T-helper 17 cell (primary cell): ENCODE data around the gene KRTAP10-2. TPM values are rescaled to one million over a fixed set of nuclear protein-coding genes. Genes with fewer than 3 reads are reported as not detected.

Source experiments
- ATAC-seq: fragments of 150-1000 bp; cut with Tn5 transposase; 2 replicates; pipeline ENCODE4 v1.10.0; 2021; ENCODE audit warnings: mild to moderate bottlenecking, moderate library complexity
- DNase-seq, 3 donors: peaks; one replicate each; pipeline versions ENCODE4 v3.0.0 to v3.0.0-alpha.2; 2020 to 2021
- H3K9me3 ChIP-seq: one replicate; pipeline ENCODE4 v1.7.0; 2013; ENCODE audit warnings: low read length, mild to moderate bottlenecking; ENCODE audit not compliant: control insufficient read depth, poor library complexity, severe bottlenecking
- H3K27ac Mint-ChIP-seq: one replicate; pipeline ENCODE4 v1.8.0; 2022; ENCODE audit warnings: mild to moderate bottlenecking, moderate library complexity, mixed read lengths
- H3K27me3 Mint-ChIP-seq: one replicate; pipeline ENCODE4 v1.8.0; 2022; ENCODE audit warnings: mixed read lengths
- H3K36me3 Mint-ChIP-seq: one replicate; pipeline ENCODE4 v1.8.0; 2022; ENCODE audit warnings: low read depth, mixed read lengths
- H3K4me1 Mint-ChIP-seq: one replicate; pipeline ENCODE4 v1.8.0; 2022; ENCODE audit warnings: mild to moderate bottlenecking, mixed read lengths
- H3K4me3 Mint-ChIP-seq: one replicate; pipeline ENCODE4 v1.8.0; 2022; ENCODE audit warnings: mild to moderate bottlenecking, moderate library complexity, mixed read lengths
- total RNA-seq, 4 donors: library from RNA in 2 of 4; stranded (reverse) in 2 of 4; gene quantifications; one replicate each; pipeline ENCODE4 v1.2.3 and lab custom pipeline; 2022 to 2026

KRTAP10-2 gene
- total RNA-seq, 2 donors from 2014 or later = not detected

DNA sequence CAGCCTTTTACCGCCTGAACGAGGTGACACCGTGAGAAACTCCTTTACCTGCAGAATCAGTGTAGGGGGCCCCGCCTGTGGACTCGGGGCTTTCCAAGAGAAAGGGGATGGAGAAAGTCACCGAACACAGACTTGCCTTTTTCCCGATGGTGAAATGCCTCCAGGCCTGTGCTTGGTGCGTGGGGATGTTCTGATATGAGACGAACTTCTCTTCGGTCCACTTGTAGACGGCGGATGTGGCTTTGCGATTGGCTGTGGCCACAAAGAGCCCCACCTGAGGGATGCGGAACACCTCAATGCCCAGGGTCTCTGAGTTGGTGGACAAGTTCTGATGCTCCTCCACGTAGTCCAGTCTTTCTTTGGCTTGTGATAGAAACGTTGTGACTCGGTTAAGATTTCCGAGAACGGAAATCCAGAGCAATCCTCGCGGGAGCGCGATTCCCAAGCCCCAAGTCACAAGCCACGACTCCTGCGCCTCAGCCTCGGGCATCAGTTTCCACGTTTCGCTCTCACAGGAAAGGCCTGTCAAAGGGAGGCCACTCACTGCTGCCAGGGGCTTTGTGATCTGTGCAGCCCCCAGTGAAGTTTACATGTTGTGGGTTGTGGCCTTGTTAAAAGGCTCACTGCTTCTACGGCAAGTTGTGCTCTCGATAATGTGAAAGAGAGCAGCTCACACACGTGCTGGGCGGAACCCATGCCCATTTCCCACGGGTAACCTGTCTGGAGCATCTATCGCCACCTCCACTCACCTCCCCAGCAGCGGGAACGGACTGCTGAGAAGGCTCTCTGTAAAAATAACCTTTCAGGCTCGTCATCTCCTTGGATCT is 23.9 kb downstream of the KRTAP10-2 start:
- peaks cover 7% of the 10 kb centered on the region for H3K27me3 Mint-ChIP-seq
- ATAC-seq = no peak
- peaks cover 3% of the 10 kb centered on the region for H3K36me3 Mint-ChIP-seq
- H3K27ac Mint-ChIP-seq = no peak overlapping the region
- no peaks in the 10 kb centered on the region for H3K9me3 ChIP-seq
- peaks cover 8% of the 10 kb centered on the region for H3K4me1 Mint-ChIP-seq
- peak in 1 of 3 donors; percentile 4 for DNase-seq
- no peak overlapping the region for H3K4me3 Mint-ChIP-seq

- peaks cover 8% of the 10 kb centered on the region for H3K4me1 Mint-ChIP-seq
- H3K36me3 Mint-ChIP-seq = peaks cover 3% of the 10 kb centered on the region
- no peak for ATAC-seq
- H3K27me3 Mint-ChIP-seq = no peaks in the 10 kb centered on the region
- no peaks in the 10 kb centered on the region for H3K9me3 ChIP-seq
- peak in 1 of 3 donors; percentile 0 for DNase-seq
- H3K4me3 Mint-ChIP-seq = no peak overlapping the region
- no peak overlapping the region for H3K27ac Mint-ChIP-seq
Measured at GRCh38 chr21:44526096-44526997, 25.0 kb downstream of the KRTAP10-2 start.

- ATAC-seq (no peak), DNase-seq (no peak)
- H3K36me3 Mint-ChIP-seq = peaks cover 3% of the 10 kb centered on the region
Measured at GRCh38 chr21:44525391-44526095, 25.8 kb downstream of the KRTAP10-2 start.

GRCh38 chr21:44524414-44525371 is 26.6 kb downstream of the KRTAP10-2 start:
- peaks cover 3% of the 10 kb centered on the region for H3K4me1 Mint-ChIP-seq
- no peak overlapping the region for H3K4me3 Mint-ChIP-seq
- H3K9me3 ChIP-seq = no peaks in the 10 kb centered on the region
- ATAC-seq = no peak
- H3K27me3 Mint-ChIP-seq = peaks cover 4% of the 10 kb centered on the region
- no peak overlapping the region for H3K27ac Mint-ChIP-seq
- DNase-seq = no peak
- H3K36me3 Mint-ChIP-seq = no peaks in the 10 kb centered on the region

More at GRCh38 chr21:44525391-44526095, 25.8 kb downstream of the KRTAP10-2 start:
- Mint-ChIP-seq H3K4me1 (peaks cover 8% of the 10 kb centered on the region), H3K27me3 (peaks cover 1% of the 10 kb centered on the region), H3K4me3 (no peak overlapping the region), H3K27ac (no peak overlapping the region)
- no peaks in the 10 kb centered on the region for H3K9me3 ChIP-seq

DNA sequence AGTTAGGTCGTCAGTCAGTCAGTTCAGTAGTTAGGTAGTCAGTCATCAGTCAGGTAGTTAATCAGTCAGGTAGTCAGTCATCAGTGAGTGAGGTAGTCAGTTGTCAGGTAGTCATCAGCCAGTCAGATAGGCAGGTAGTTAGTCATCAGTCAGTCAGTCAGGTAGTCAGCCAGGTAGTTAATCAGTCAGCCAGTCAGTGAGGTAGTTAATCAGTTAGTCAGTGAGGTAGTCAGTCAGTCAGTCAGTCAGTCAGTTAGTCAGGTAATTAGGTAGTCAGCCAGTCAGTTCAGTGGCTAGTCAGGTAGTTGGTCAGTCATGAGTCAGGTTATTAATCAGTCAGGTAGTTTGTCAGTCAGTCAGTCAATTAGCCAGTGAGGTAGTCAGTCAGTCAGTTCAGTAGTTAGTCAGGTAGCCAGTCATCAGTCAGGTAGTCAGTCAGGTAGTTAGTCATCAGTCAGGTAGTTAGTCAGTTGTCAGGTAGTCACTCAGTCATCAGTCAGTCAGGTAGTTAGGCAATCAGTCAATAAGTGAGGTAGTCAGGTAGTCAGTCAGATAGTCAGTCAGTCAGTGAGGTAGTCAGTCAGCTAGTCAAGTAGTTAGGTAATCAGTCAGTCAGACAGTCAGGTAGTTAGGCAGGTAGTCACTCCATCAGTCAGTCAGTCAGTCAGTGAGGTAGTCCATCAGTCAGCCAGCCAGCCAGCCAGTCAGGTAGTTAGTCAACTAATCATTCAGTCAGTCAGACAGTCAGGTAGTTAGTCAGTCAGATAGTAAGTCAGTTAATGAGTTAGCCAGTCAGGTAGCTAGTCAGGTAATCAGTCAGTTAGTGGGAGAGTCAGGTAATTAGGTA is 27.5 kb downstream of the KRTAP10-2 start:
- Mint-ChIP-seq H3K27ac (no peak overlapping the region), H3K4me1 (no peaks in the 10 kb centered on the region), H3K27me3 (peaks cover 4% of the 10 kb centered on the region), H3K36me3 (no peaks in the 10 kb centered on the region), H3K4me3 (no peak overlapping the region)
- ATAC-seq = no peak
- no peak for DNase-seq
- H3K9me3 ChIP-seq = no peaks in the 10 kb centered on the region

DNA sequence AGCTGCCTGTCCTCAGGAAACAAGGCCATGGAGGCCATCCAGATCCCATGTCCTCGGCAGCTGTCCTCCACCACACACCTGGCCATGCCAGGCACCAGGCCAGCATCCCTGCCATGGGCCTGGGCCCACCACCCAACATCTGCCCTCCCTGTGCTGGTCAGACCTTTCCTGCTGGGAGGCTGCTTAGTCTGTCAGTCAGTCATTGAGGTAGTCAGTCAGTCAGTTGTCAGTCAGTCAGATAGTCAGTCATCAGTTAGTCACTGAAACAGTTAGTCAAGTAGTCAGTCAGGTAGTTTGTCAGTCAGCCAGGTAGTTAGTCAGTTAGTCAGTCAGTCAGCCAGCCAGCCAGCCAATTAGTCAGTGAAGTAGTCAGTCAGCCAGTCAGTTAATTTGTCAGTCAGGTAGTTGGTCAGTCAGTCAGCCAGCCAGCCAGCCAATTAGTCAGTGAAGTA is 28.5 kb downstream of the KRTAP10-2 start:
- Mint-ChIP-seq H3K4me3 (no peak overlapping the region), H3K27ac (no peak overlapping the region), H3K27me3 (peaks cover 4% of the 10 kb centered on the region), H3K4me1 (no peaks in the 10 kb centered on the region), H3K36me3 (no peaks in the 10 kb centered on the region)
- ATAC-seq (no peak), DNase-seq (no peak)
- no peaks in the 10 kb centered on the region for H3K9me3 ChIP-seq

- DNase-seq (no peak), ATAC-seq (no peak)
- no peaks in the 10 kb centered on the region for H3K4me1 Mint-ChIP-seq
- H3K4me3 Mint-ChIP-seq = no peak overlapping the region
- no peak overlapping the region for H3K27ac Mint-ChIP-seq
- H3K9me3 ChIP-seq = no peaks in the 10 kb centered on the region
- H3K27me3 Mint-ChIP-seq = peaks cover 4% of the 10 kb centered on the region
- no peaks in the 10 kb centered on the region for H3K36me3 Mint-ChIP-seq
Measured at GRCh38 chr21:44521928-44522752, 29.2 kb downstream of the KRTAP10-2 start.

GRCh38 chr21:44521301-44521927 is 29.9 kb downstream of the KRTAP10-2 start:
- peaks cover 2% of the 10 kb centered on the region for H3K4me1 Mint-ChIP-seq
- ATAC-seq = no peak
- no peak overlapping the region for H3K27ac Mint-ChIP-seq
- DNase-seq = no peak
- H3K27me3 Mint-ChIP-seq = peaks cover 4% of the 10 kb centered on the region
- no peaks in the 10 kb centered on the region for H3K36me3 Mint-ChIP-seq
- no peak overlapping the region for H3K4me3 Mint-ChIP-seq
- H3K9me3 ChIP-seq = no peaks in the 10 kb centered on the region

DNA sequence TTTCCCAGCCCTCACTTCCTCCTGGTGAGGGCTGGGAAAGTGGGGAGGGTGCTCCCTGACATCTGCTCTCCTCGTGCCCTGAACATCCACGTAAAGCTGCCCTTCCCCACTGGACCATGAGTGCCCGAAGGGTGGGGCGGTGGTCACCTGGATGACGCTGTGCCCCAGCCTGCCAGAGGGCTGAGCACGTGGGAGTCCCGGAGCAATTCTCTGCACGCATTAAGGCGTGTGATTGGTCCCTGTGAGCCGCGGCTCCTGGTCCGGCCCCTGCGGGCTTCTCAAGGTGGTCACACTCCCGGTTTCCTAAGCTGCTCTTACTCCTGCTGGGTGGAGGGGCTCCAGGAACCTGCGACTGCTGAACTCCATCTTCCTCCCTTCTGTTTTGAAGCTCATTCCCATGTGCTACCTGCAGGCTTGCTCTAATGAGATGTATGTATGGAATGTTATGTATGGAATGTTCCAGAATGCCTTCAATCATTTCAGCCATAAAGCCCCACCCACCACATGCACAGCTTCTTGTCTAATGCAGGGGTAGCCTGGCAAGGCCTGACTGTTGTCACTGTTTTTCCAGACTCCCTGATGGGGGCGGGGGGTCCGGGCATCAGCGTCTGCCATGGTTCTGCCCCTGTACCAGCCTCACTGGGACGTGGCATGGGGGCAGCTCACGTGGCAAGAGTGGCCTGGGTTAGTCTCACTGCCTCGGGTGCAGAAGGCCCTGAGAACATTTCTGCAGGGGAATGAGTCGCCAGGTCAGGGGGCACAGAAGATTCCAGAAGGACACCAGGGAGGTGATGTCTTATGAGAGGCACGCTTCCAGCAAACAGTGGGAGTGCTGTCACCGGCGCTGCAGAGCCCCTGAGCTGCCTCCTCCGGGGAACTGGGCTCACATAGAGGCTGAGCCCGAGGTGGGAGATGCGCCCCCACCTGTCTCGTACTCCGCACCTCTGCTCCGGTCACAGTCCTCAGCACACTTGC is 30.7 kb downstream of the KRTAP10-2 start:
- ATAC-seq = no peak
- no peak for DNase-seq
- Mint-ChIP-seq H3K27me3 (peaks cover 4% of the 10 kb centered on the region), H3K27ac (no peak overlapping the region), H3K4me3 (no peak overlapping the region), H3K36me3 (no peaks in the 10 kb centered on the region), H3K4me1 (peaks cover 2% of the 10 kb centered on the region)
- no peaks in the 10 kb centered on the region for H3K9me3 ChIP-seq
